GM21447 (cell line): ENCODE results near the gene ADAMTSL1.

Experiments
- ATAC-seq: cut with Tn5 transposase; IDR thresholded peaks from one replicate; pipeline ENCODE4 v1.9.1; 2021; ENCODE audit not compliant: unreplicated experiment

ADAMTSL1 gene

GRCh38 chr9:18499980-18500379, 26.0 kb downstream of the ADAMTSL1 start:
- no peak for ATAC-seq

DNA sequence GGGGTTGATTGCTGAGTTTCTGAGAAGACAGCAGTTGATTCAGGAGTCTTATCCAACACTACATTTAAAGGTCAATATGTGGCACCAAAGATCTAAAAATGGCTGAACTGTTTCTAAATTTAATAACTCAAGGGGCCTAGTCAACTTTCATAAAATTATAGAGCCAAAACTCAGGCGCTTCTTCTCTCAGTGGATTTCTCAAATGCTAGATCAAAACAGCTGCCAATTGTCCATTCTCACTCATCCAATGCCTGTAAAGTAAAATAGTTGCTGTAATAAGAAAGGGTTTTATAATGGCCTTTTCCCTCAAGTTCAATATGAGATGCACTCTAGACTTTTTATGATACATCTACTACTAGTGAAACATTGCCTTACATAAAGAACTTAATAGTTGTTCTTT, 26.5 kb downstream of the ADAMTSL1 start:
- ATAC-seq: no peak

DNA sequence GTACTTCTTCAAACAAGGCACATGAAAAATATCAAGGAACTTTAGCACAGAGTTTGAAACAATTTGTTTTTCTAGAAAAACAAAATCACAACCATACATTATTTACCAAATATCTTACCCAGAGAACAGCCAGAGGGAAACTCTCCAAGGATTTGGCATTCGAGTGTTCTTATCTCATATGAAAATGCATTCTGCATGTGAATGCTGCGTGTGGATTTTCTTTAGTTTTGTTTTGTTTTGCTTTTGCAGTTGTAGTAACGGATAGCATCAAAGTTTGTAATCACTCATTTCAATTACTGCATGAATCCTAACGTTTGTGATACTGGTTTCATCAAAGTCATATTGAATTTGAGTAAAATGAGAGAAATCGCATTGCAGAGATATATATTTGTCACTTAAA, 28.0 kb downstream of the ADAMTSL1 start:
- ATAC-seq: no peak

GRCh38 chr9:18502546-18502945, 28.6 kb downstream of the ADAMTSL1 start:
- no peak for ATAC-seq

- no peak for ATAC-seq
Measured at GRCh38 chr9:18504707-18505106, 30.8 kb downstream of the ADAMTSL1 start.

DNA sequence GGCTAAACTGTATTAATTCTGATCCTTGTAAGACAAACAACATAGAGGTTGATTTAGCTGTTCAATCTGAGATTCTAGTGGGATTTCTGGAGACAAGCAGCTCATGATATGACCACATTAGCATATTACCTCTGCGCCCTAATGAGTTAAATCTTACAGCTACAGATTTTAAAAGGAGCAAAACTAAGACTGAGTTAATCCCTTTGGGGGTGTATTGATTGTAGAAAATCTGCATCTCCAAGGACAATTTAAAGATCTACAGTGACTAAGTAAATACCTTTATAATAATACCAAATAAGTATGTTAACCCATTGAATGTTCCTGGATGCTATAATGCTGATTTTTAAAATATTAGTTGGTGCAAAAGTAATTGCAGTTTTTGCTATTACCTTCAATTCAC, 33.2 kb downstream of the ADAMTSL1 start:
- ATAC-seq: no peak

DNA sequence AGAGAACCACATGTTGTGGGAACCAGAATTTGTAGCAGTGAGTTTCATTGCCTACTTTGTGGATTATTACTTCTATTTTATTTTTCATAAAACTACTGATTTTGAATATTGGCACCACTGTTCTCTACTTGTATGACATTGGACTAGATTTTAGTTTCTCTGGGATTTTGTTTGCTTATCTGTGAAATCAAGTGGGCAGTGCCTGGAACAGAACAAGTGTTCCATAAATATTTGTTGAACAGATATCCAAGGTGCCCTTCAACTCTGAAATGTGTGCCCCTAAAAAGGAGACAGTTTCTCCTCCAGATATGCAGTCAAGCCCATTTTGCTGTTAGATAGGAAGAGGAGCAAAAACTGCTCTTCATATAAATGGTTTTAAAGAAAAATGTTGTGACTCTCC, 42.6 kb downstream of the ADAMTSL1 start:
- no peak for ATAC-seq

DNA sequence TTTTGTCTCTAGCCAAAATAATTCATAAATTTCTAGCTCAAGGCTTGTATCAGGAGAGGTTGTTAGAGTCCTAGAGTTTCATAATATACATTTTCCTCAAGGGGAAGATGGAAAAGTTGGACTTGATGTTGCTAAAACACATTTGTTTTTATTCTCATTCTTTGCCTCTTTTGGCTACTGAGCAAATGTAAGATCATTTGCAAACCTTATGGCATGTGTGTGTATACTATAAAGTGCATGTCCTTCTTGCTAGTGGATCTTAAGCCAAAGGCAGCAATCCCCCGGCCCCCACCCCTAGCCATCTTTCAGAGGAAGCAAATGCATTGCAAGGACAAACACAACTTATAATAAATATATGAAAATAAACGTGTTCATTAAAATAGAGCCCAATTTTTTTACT, 43.0 kb downstream of the ADAMTSL1 start:
- no peak for ATAC-seq

DNA sequence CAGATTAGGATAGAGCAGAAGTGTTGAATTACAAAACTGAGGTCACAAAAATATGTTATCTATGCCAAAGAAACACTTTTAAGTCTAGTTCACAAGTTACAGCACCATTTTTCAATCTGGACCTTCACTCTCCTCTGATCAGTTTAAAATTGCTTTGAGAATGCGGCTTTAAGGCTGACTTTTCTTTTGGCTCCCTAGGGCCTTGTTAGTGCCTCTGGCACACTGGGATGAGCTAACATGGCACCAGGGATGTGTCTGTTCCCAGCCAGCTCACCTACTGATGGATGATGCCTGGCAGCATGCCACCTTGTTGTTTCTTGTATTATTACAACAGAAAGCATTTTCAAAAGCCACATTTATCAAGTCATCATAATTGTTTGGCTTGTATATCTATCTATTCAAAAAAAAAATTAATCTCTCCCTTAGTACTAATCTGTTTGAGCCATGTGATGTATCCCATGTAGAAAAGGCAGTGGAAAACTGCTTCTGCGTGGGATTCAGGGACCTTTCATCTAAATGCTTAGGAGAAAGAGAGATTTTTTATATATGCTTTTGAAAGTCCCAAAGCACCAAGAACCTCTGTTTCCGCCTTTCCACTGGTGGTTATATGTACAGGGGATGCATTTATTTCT, 46.6 kb downstream of the ADAMTSL1 start:
- no peak for ATAC-seq

- ATAC-seq: no peak
Measured at GRCh38 chr9:18526685-18527084, 52.7 kb downstream of the ADAMTSL1 start.

GRCh38 chr9:18531136-18532065, 57.4 kb downstream of the ADAMTSL1 start:
- ATAC-seq: no peak

- no peak for ATAC-seq
Measured at GRCh38 chr9:18534611-18535010, 60.7 kb downstream of the ADAMTSL1 start.

DNA sequence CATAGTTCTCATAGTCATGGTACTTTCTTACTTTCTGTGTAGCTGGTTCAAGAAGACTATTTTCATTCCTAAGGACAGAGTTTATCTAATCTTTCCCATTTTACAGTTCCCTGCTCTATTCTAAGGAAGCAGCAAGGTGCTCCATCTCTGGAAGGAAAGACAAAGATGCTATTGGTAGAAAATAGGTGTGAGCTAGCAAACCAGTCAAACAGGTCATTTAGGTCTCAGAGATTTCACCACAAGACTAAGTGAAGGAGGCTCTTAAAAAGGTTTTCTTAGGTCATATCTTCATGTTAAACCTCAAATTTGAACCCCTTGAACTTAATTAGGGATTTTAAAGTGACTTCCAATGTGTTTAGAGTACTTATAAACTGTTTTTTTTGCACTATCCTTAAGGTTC, 62.6 kb downstream of the ADAMTSL1 start:
- ATAC-seq: no peak

DNA sequence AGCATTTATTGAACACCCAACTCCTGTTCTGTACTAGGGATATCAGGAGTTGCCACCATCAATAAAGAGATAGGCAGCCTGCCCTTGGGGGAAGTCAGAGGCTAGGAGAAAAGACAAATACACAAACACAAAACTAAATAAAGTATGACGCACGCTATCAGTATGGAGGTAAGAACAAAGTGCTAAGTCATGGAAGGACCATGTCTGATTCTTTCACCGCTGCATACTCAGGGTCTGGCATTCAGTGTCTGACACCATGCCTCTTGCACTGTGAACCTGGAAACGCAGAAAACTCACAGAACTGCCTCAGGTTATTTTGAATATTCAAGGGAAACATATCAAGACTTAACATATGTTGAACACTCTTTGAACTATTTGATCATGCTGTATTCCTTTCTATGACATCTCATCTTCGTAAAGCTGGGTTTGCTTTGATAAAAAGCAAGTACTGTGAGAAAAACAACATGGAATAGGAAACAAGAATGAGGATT, 65.3 kb downstream of the ADAMTSL1 start:
- no peak for ATAC-seq

- no peak for ATAC-seq
Measured at GRCh38 chr9:18542837-18543405, 69.0 kb downstream of the ADAMTSL1 start.

GRCh38 chr9:18543406-18544192, 69.6 kb downstream of the ADAMTSL1 start:
- ATAC-seq: no peak

DNA sequence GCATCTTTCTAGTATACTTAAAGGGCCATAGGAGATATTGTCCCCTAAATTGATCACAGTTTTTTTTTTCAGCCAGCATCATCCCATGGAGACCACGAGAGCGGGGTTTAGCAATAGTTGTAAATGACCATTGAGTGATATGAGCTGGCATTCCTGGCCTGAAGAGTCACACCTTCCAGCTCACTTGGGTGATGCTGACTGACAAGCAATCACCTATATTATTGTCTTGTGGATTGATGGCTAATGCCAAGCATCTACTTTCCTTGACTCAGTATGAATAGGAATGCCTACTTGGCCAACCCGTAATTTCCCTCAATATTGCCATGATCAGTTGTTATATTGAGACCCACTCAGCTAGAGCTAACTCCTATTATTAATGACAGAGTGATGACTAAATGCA, 70.5 kb downstream of the ADAMTSL1 start:
- ATAC-seq: no peak

DNA sequence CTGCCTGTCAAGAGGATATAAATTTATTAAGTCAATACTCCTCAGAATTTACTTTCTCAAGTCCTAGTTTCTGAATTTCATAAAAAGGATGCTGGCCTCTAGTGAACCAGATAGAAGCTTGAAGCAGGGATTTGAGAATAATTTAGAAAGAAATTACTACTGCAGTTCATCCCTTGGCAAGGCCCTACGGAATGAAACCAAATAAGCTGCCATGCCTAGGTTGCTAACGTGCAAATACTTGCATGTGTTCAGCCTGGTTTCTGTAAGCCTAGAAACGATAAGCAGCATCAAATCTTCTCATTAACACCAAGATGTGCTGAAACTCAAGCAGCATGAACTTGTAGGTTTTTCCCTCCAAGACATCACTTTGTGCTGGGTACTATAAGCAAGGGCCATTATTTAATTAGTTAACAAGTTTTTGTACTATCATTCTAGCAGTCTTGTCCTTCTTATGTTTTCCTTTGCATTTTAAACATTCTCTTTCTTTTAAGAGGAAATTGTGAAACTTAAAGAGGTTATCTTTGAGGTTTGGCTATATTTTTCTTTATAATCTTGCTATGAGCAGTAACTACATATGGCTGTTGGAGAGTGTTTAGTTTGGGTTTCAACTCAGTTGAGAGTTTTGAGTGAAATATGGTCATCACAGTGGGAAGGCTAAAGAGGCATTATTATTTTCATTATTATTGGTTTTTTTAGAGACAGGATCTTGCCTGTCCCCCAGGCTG, 71.8 kb downstream of the ADAMTSL1 start:
- no peak for ATAC-seq

- ATAC-seq: no peak
Measured at GRCh38 chr9:18548456-18548855, 74.5 kb downstream of the ADAMTSL1 start.

- ATAC-seq: no peak
Measured at GRCh38 chr9:18549772-18550171, 75.8 kb downstream of the ADAMTSL1 start.
